Neural cell (in vitro differentiated cells): ENCODE measurements around the gene PIGZ. TPM values are rescaled to one million over a fixed set of nuclear protein-coding genes. Genes with fewer than 3 reads are reported as not detected.

Experiments
- H2AFZ ChIP-seq: fragments of 200-600, 300-800 bp; sonication (generic), shearing (Covaris generic); 2 replicates; pipeline ENCODE4 v1.6.0; 2014; ENCODE audit warnings: low read depth, mild to moderate bottlenecking, antibody characterized with exemption, low read length, moderate library complexity
- H3F3A ChIP-seq: fragments of 200-600 bp; shearing (Covaris generic); 2 replicates; pipeline ENCODE4 v1.6.1; 2016; ENCODE audit warnings: mild to moderate bottlenecking, moderate library complexity, mixed read lengths, antibody characterized with exemption, low read length; ENCODE audit not compliant: insufficient read depth, poor library complexity, severe bottlenecking
- H3K27ac ChIP-seq: fragments of 200-600, 300-800 bp; sonication (generic), shearing (Covaris generic); 2 replicates; pipeline ENCODE4 v1.5.1; 2014; ENCODE audit warnings: mild to moderate bottlenecking, low read length, moderate library complexity
- H3K27me3 ChIP-seq: fragments of 300-800, 200-600 bp; sonication (generic), shearing (Covaris generic); 2 replicates; pipeline ENCODE4 v1.6.0; 2014; ENCODE audit warnings: mild to moderate bottlenecking, low read depth, low read length, moderate library complexity; ENCODE audit not compliant: insufficient read depth
- H3K36me3 ChIP-seq: fragments of 300-800, 200-600 bp; sonication (generic), shearing (Covaris generic); 2 replicates; pipeline ENCODE4 v1.5.1; 2014; ENCODE audit warnings: mild to moderate bottlenecking, antibody characterized with exemption, low read length, moderate library complexity; ENCODE audit not compliant: insufficient read depth
- H3K4me2 ChIP-seq: fragments of 300-800, 200-600 bp; sonication (generic), shearing (Covaris generic); 2 replicates; pipeline ENCODE4 v1.6.0; 2014; ENCODE audit warnings: mild to moderate bottlenecking, low read length
- H3K4me3 ChIP-seq: fragments of 300-800, 200-600 bp; sonication (generic), shearing (Covaris generic); 2 replicates; pipeline ENCODE4 v1.5.1; 2014; ENCODE audit warnings: mild to moderate bottlenecking, low read length, moderate library complexity
- H3K79me2 ChIP-seq: fragments of 200-600 bp; shearing (Covaris generic); replicated peaks from 2 replicates; pipeline ENCODE4 v1.6.0; 2014; ENCODE audit warnings: mild to moderate bottlenecking, low read length, moderate library complexity; ENCODE audit not compliant: insufficient read depth
- H3K9ac ChIP-seq: fragments of 300-800, 200-600 bp; sonication (generic), shearing (Covaris generic); 2 replicates; pipeline ENCODE4 v1.6.1; 2016; ENCODE audit warnings: mild to moderate bottlenecking, low read length, mixed read lengths
- H3K9me2 ChIP-seq: fragments of 200-600 bp; shearing (Covaris generic); 2 replicates; pipeline ENCODE4 v1.6.1; 2016; ENCODE audit warnings: mild to moderate bottlenecking, low read length, mixed read lengths; ENCODE audit not compliant: insufficient read depth
- H3K9me3 ChIP-seq: fragments of 200-600, 300-800 bp; sonication (generic), shearing (Covaris generic); 2 replicates; pipeline ENCODE4 v1.6.1; 2016; ENCODE audit warnings: mild to moderate bottlenecking, mixed run types, low read length, moderate library complexity, mixed read lengths
- H4K20me1 ChIP-seq: fragments of 200-600 bp; shearing (Covaris generic); 2 replicates; pipeline ENCODE4 v1.6.1; 2016; ENCODE audit warnings: mild to moderate bottlenecking, mixed run types; ENCODE audit not compliant: insufficient read depth
- EP300 ChIP-seq: fragments of 450-650 bp; conservative IDR thresholded peaks from 2 replicates; pipeline ENCODE4 v1.6.1; 2014; ENCODE audit warnings: antibody characterized with exemption, mild to moderate bottlenecking, moderate library complexity; ENCODE audit not compliant: poor library complexity, severe bottlenecking
- EZH2 ChIP-seq: fragments of 200-600, 300-800 bp; shearing (Covaris generic), sonication (generic); IDR thresholded peaks from 2 replicates; pipeline ENCODE4 v1.6.1; 2014; ENCODE audit warnings: antibody characterized with exemption, low read length, borderline replicate concordance, mild to moderate bottlenecking; ENCODE audit not compliant: insufficient read depth, poor library complexity, severe bottlenecking
- MXI1 ChIP-seq: fragments of 450-650 bp; conservative IDR thresholded peaks from 2 replicates; pipeline ENCODE4 v1.6.1; 2014; ENCODE audit warnings: antibody characterized with exemption, mild to moderate bottlenecking; ENCODE audit not compliant: poor library complexity, severe bottlenecking
- POLR2AphosphoS5 ChIP-seq: IDR thresholded peaks from 2 replicates; pipeline ENCODE4 v1.6.1; 2012
- RAD21 ChIP-seq: fragments of 450-650 bp; conservative IDR thresholded peaks from 2 replicates; pipeline ENCODE4 v1.6.1; 2014; ENCODE audit warnings: antibody characterized with exemption, mild to moderate bottlenecking, moderate library complexity
- SMC3 ChIP-seq: fragments of 450-650 bp; conservative IDR thresholded peaks from 2 replicates; pipeline ENCODE4 v1.6.1; 2014; ENCODE audit warnings: antibody characterized with exemption, mild to moderate bottlenecking, moderate library complexity; ENCODE audit not compliant: poor library complexity
- TAF1 ChIP-seq: IDR thresholded peaks from 2 replicates; pipeline ENCODE4 v1.6.1; 2012; ENCODE audit warnings: low read depth
- polyA plus RNA-seq: library from polyadenylated mRNA; depleted of rRNA; stranded (reverse); fragments of >200 nt; gene quantifications from 2 replicates; pipeline ENCODE4 v1.2.3, GENCODE V29; 2014
- TF ChIP-seq, protein P1 (sequence below): IDR thresholded peaks from 2 replicates; pipeline ENCODE4 v1.6.1; 2012; ENCODE audit warnings: borderline replicate concordance
- TF ChIP-seq, protein P2 (sequence below): fragments of 450-650 bp; IDR thresholded peaks from 2 replicates; pipeline ENCODE4 v1.5.1; 2014; ENCODE audit warnings: antibody characterized with exemption, mild to moderate bottlenecking, moderate library complexity; ENCODE audit not compliant: poor library complexity, severe bottlenecking

Gene PIGZ
- polyA plus RNA-seq, 1 donor from 2014 or later: 6.5 TPM

DNA sequence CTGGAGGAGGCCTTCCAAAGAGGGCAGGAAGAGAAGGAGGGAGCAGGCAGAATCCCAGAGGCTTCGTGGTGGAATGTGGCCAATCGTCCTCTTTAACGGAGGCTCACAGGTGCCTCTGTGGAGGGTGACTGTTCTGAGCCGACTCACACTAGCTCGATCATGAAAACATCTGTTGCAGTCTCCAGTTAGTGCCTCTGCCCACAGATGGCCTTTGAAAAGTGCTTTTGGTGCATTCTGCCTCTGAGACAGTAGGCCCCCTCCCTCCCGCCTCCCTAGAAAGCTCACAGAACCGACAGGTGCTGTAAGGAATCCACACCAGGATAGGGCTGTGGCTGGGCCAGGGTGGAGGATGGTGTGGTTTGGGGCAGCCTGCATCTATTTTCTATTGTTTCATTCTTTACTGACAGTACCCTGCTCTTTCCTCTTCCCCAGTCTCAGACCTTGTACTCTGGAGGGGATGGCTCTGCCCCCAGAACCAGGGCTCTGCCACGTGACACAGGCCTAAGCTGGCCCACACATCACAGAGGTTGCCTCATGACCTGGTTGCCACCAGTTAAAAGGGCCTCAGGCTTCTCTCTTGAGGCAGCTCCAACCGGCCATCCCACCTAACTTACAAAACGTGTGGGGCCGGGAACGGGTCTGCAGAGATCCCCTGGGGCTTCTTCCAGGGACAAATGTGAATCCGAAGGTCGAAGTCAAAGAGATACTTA is 27.2 kb upstream of the PIGZ start:
- no peak overlapping the region for H3K4me2 ChIP-seq
- no peaks in the 10 kb centered on the region for H4K20me1 ChIP-seq
- H3K27me3 ChIP-seq: no peaks in the 10 kb centered on the region
- H3K9me3 ChIP-seq: no peaks in the 10 kb centered on the region
- TF ChIP-seq, protein P1, sequence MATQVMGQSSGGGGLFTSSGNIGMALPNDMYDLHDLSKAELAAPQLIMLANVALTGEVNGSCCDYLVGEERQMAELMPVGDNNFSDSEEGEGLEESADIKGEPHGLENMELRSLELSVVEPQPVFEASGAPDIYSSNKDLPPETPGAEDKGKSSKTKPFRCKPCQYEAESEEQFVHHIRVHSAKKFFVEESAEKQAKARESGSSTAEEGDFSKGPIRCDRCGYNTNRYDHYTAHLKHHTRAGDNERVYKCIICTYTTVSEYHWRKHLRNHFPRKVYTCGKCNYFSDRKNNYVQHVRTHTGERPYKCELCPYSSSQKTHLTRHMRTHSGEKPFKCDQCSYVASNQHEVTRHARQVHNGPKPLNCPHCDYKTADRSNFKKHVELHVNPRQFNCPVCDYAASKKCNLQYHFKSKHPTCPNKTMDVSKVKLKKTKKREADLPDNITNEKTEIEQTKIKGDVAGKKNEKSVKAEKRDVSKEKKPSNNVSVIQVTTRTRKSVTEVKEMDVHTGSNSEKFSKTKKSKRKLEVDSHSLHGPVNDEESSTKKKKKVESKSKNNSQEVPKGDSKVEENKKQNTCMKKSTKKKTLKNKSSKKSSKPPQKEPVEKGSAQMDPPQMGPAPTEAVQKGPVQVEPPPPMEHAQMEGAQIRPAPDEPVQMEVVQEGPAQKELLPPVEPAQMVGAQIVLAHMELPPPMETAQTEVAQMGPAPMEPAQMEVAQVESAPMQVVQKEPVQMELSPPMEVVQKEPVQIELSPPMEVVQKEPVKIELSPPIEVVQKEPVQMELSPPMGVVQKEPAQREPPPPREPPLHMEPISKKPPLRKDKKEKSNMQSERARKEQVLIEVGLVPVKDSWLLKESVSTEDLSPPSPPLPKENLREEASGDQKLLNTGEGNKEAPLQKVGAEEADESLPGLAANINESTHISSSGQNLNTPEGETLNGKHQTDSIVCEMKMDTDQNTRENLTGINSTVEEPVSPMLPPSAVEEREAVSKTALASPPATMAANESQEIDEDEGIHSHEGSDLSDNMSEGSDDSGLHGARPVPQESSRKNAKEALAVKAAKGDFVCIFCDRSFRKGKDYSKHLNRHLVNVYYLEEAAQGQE: no peak
- TF ChIP-seq, protein P2, sequence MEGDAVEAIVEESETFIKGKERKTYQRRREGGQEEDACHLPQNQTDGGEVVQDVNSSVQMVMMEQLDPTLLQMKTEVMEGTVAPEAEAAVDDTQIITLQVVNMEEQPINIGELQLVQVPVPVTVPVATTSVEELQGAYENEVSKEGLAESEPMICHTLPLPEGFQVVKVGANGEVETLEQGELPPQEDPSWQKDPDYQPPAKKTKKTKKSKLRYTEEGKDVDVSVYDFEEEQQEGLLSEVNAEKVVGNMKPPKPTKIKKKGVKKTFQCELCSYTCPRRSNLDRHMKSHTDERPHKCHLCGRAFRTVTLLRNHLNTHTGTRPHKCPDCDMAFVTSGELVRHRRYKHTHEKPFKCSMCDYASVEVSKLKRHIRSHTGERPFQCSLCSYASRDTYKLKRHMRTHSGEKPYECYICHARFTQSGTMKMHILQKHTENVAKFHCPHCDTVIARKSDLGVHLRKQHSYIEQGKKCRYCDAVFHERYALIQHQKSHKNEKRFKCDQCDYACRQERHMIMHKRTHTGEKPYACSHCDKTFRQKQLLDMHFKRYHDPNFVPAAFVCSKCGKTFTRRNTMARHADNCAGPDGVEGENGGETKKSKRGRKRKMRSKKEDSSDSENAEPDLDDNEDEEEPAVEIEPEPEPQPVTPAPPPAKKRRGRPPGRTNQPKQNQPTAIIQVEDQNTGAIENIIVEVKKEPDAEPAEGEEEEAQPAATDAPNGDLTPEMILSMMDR: no peak
- TF ChIP-seq RAD21 (no peak), POLR2AphosphoS5 (no peak), EZH2 (no peak), SMC3 (no peak), TAF1 (no peak), MXI1 (no peak), EP300 (no peak)
- H3K27ac ChIP-seq: no peak overlapping the region
- H3K9me2 ChIP-seq: no peaks in the 10 kb centered on the region
- H2AFZ ChIP-seq: no peak overlapping the region
- no peaks in the 10 kb centered on the region for H3F3A ChIP-seq
- no peaks in the 10 kb centered on the region for H3K36me3 ChIP-seq
- H3K4me3 ChIP-seq: no peak overlapping the region
- H3K79me2 ChIP-seq: no peaks in the 10 kb centered on the region
- H3K9ac ChIP-seq: no peak overlapping the region

DNA sequence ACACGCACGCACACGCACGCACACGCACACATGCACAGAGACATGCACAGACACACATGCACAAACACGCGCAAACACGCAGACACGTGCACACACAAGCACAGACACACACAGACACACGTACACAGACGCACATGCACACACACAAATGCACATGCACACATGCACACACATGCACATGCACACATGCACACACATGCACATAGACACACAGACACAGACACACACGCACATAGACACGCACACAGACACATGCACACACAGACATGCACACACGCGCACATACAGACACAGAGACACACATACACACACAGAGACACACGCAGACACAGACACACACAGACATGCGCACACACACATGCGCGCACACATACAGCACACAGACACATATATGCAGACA is 26.4 kb upstream of the PIGZ start:
- H3K27me3 ChIP-seq: no peaks in the 10 kb centered on the region
- TF ChIP-seq POLR2AphosphoS5 (no peak), TAF1 (no peak), MXI1 (no peak), EP300 (no peak), EZH2 (no peak), RAD21 (no peak), SMC3 (no peak)
- TF ChIP-seq, protein P1: no peak
- TF ChIP-seq, protein P2: no peak
- no peak overlapping the region for H2AFZ ChIP-seq
- H4K20me1 ChIP-seq: no peaks in the 10 kb centered on the region
- H3K4me2 ChIP-seq: no peak overlapping the region
- H3K79me2 ChIP-seq: no peaks in the 10 kb centered on the region
- no peaks in the 10 kb centered on the region for H3K9me3 ChIP-seq
- H3K27ac ChIP-seq: no peak overlapping the region
- no peaks in the 10 kb centered on the region for H3K9me2 ChIP-seq
- H3K4me3 ChIP-seq: no peak overlapping the region
- H3K9ac ChIP-seq: no peak overlapping the region
- H3F3A ChIP-seq: no peaks in the 10 kb centered on the region
- no peaks in the 10 kb centered on the region for H3K36me3 ChIP-seq
